ENCODE data around the gene THPO. TPM values are rescaled to one million over a fixed set of nuclear protein-coding genes. Genes with fewer than 3 reads are reported as not detected.
A peak's percentile ranks its signal among the peaks of the same experiment; 100 is the strongest.

The THPO gene
- total and polyA plus RNA-seq, 9 of the 15 experiments (the other 6 are each of a cell fraction or from before 2014, with no cell fraction given), result 0.11 to 1.1 (median 0.35) TPM; not detected in 1

DNA sequence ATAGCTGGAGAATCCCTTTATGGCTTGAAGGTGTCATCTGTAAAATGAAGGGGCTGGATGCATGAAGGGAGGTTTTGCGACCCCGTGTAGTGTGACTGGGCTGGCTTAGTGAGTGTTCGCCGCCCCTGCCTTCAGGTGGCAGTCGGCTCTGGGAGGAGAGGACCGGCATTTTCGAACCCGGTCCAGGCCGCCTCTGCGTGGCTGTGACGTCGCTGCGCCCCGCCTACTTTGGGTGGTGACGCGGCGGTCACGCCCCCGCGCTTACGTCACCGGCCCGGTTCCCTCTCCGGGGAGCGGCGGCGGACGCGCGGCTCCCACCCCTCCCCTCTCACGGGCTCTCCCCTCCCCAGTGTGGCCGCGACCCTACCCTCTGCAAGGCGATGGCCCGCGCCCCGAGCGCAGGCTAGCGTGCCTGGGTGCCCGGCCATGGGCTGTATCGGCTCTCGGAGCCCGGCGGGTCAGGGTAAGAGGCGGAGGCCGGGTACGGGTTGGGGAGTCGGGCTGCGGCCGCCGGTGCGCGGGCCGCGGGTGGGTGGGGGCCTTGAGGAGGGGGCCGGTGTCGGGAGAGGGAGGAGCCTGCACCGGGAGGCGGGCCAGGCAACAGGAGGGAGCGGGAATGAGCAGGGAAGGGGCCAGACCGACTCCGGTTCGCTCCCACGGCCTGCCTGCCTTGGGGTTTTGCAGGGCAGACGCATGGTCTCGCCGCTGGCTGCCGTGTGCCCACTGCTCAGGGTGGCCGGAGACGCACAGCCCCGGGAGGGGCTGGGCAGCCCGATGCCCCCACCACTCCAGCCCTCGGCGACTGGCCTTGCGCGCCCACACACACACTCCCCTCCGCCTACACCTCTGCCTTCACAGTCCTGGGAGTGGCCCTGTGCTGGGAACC, 42.1 kb downstream of the THPO start (continued):
- TF ChIP-seq FOXK2 (conservative IDR thresholded peaks at IDR 0.05 in 1 of 2, IDR thresholded peaks at IDR 0.05 in 1 of 2; ENCODE audit: low read depth in 2 of 2) (peak in 1 of 2 experiments; percentile 33; a peak in 1 of 4 replicates), CXXC5 (CRISPR knock-in tag; IDR thresholded peaks at IDR 0.05) (peak; percentile 79), POLR2AphosphoS2 (IDR thresholded peaks at IDR 0.05; ENCODE audit: low read length) (peak; percentile 97), MTA1 (IDR thresholded peaks at IDR 0.05; ENCODE audit: borderline replicate concordance) (no peak), HIVEP1 (CRISPR knock-in tag; IDR thresholded peaks at IDR 0.05) (no peak), SP1 (CRISPR knock-in tag; IDR thresholded peaks at IDR 0.05) (peak; percentile 95), FOXA3 (CRISPR knock-in tag; conservative IDR thresholded peaks at IDR 0.05 in 1 of 2, IDR thresholded peaks at IDR 0.05 in 1 of 2) (peak in 1 of 2 experiments; percentile 30; a peak in 1 of 4 replicates), NCOA6 (IDR thresholded peaks at IDR 0.05) (no peak), HDAC8 (tag; IDR thresholded peaks at IDR 0.05) (no peak), ETV5 (CRISPR knock-in tag; IDR thresholded peaks at IDR 0.05; ENCODE audit: low read depth) (no peak), CCNT2 (IDR thresholded peaks at IDR 0.05; ENCODE audit: borderline replicate concordance, extremely low read depth, insufficient read length, low read depth, low read length) (peak; percentile 62), RBM22 (IDR thresholded peaks at IDR 0.05; ENCODE audit: low read depth, low read length, poor library complexity, severe bottlenecking) (peak; percentile 99), TGIF2 (CRISPR knock-in tag; IDR thresholded peaks at IDR 0.05) (no peak), MTF1 (CRISPR knock-in tag; IDR thresholded peaks at IDR 0.05; ENCODE audit: borderline replicate concordance) (no peak), NRF1 (conservative IDR thresholded peaks at IDR 0.05 in 1 of 2, IDR thresholded peaks at IDR 0.05 in 1 of 2) (peak; percentile 65 to 73), NCOR1 (IDR thresholded peaks at IDR 0.05) (0 out of 2 replicates have a peak, but pooled peaks have one; percentile 26), TARDBP (IDR thresholded peaks at IDR 0.05) (0 out of 2 replicates have a peak, but pooled peaks have one; percentile 49), KDM5B (IDR thresholded peaks at IDR 0.05; ENCODE audit: insufficient replicate concordance, low read depth, low read length) (peak; percentile 55), ZNF174 (CRISPR knock-in tag; IDR thresholded peaks at IDR 0.05) (no peak)
- TF ChIP-seq, protein P1, sequence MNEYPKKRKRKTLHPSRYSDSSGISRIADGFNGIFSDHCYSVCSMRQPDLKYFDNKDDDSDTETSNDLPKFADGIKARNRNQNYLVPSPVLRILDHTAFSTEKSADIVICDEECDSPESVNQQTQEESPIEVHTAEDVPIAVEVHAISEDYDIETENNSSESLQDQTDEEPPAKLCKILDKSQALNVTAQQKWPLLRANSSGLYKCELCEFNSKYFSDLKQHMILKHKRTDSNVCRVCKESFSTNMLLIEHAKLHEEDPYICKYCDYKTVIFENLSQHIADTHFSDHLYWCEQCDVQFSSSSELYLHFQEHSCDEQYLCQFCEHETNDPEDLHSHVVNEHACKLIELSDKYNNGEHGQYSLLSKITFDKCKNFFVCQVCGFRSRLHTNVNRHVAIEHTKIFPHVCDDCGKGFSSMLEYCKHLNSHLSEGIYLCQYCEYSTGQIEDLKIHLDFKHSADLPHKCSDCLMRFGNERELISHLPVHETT (CRISPR knock-in tag; conservative IDR thresholded peaks at IDR 0.05 in 1 of 2, IDR thresholded peaks at IDR 0.05 in 1 of 2), result peak in 1 of 2 experiments; percentile 84; a peak in 2 of 4 replicates
- TF ChIP-seq, protein P2, sequence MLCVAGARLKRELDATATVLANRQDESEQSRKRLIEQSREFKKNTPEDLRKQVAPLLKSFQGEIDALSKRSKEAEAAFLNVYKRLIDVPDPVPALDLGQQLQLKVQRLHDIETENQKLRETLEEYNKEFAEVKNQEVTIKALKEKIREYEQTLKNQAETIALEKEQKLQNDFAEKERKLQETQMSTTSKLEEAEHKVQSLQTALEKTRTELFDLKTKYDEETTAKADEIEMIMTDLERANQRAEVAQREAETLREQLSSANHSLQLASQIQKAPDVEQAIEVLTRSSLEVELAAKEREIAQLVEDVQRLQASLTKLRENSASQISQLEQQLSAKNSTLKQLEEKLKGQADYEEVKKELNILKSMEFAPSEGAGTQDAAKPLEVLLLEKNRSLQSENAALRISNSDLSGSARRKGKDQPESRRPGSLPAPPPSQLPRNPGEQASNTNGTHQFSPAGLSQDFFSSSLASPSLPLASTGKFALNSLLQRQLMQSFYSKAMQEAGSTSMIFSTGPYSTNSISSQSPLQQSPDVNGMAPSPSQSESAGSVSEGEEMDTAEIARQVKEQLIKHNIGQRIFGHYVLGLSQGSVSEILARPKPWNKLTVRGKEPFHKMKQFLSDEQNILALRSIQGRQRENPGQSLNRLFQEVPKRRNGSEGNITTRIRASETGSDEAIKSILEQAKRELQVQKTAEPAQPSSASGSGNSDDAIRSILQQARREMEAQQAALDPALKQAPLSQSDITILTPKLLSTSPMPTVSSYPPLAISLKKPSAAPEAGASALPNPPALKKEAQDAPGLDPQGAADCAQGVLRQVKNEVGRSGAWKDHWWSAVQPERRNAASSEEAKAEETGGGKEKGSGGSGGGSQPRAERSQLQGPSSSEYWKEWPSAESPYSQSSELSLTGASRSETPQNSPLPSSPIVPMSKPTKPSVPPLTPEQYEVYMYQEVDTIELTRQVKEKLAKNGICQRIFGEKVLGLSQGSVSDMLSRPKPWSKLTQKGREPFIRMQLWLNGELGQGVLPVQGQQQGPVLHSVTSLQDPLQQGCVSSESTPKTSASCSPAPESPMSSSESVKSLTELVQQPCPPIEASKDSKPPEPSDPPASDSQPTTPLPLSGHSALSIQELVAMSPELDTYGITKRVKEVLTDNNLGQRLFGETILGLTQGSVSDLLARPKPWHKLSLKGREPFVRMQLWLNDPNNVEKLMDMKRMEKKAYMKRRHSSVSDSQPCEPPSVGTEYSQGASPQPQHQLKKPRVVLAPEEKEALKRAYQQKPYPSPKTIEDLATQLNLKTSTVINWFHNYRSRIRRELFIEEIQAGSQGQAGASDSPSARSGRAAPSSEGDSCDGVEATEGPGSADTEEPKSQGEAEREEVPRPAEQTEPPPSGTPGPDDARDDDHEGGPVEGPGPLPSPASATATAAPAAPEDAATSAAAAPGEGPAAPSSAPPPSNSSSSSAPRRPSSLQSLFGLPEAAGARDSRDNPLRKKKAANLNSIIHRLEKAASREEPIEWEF (CRISPR knock-in tag; IDR thresholded peaks at IDR 0.05), result no peak

Measured in K562 (cell line).